ENCODE measurements around the gene BLOC1S1. TPM values are rescaled to one million over a fixed set of nuclear protein-coding genes. Genes with fewer than 3 reads are reported as not detected.

The BLOC1S1 gene
- polyA plus RNA-seq, 2 of the 4 experiments (the other 2 are of a cell fraction): 112 to 138 TPM

GRCh38 chr12:55687746-55688145, 28.1 kb upstream of the BLOC1S1 start:
- CTCF ChIA-PET: interaction anchor here (0.7 kb wide), 1 partner anchor 307 kb away, joined by 3 read pairs; no protein-coding TSS in a partner anchor
- POLR2A ChIA-PET: no interaction called here

More at GRCh38 chr12:55687746-55688145, 28.1 kb upstream of the BLOC1S1 start:
- FAIRE-seq (no peak), ATAC-seq (no peak), DNase-seq (ENCODE audit: low read depth in 1 of 2, low spot score in 1 of 2) (no peak)
- Histone ChIP-seq H3K4me2 (no peak overlapping the region), H3K9me3 (no peaks in the 10 kb centered on the region), H3K4me3 (no peak overlapping the region), H3K4me1 (peaks cover 3% of the 10 kb centered on the region; the same call in 2 of the 3 replicates), H3K27ac (no peak overlapping the region)
- no peak for TF ChIP-seq KDM1A (IDR thresholded peaks at IDR 0.05; ENCODE audit: low read depth)
- TF ChIP-seq USF2 (IDR thresholded peaks at IDR 0.05): no peak
- no peak for TF ChIP-seq E2F6 (IDR thresholded peaks at IDR 0.05; ENCODE audit: borderline replicate concordance, low read depth)
- TF ChIP-seq HOXB13 (CRISPR knock-in tag; IDR thresholded peaks at IDR 0.05; ENCODE audit: low read depth): no peak
- TF ChIP-seq CHD4 (IDR thresholded peaks at IDR 0.05; ENCODE audit: borderline replicate concordance): no peak
- no peak for TF ChIP-seq ZFP36 (IDR thresholded peaks at IDR 0.05; ENCODE audit: borderline replicate concordance, partially characterized antibody)
- no peak for TF ChIP-seq RCOR1 (IDR thresholded peaks at IDR 0.05; ENCODE audit: low read depth, low read length)
- TF ChIP-seq HOXA7 (CRISPR knock-in tag; IDR thresholded peaks at IDR 0.05): no peak
- no peak for TF ChIP-seq SREBF2 (IDR thresholded peaks at IDR 0.05)
- TF ChIP-seq EHMT2 (IDR thresholded peaks at IDR 0.05; ENCODE audit: low read depth): no peak
- TF ChIP-seq RFX5 (IDR thresholded peaks at IDR 0.05): no peak
- TF ChIP-seq FOXS1 (CRISPR knock-in tag; IDR thresholded peaks at IDR 0.05): no peak
- no peak for TF ChIP-seq TFCP2L1 (CRISPR knock-in tag; IDR thresholded peaks at IDR 0.05)
- no peak for TF ChIP-seq ELK1 (IDR thresholded peaks at IDR 0.05; ENCODE audit: low read depth, low read length)
- TF ChIP-seq FOSL2 (IDR thresholded peaks at IDR 0.05): no peak
- TF ChIP-seq FOSL2 (CRISPR knock-in tag; IDR thresholded peaks at IDR 0.05): no peak
- no peak for TF ChIP-seq NR3C1 (IDR thresholded peaks at IDR 0.05)
- TF ChIP-seq REST (IDR thresholded peaks at IDR 0.05): no peak
- no peak for TF ChIP-seq RAD21 (conservative IDR thresholded peaks at IDR 0.05 in 1 of 2, IDR thresholded peaks at IDR 0.05 in 1 of 2)
- no peak for TF ChIP-seq HEYL (CRISPR knock-in tag; IDR thresholded peaks at IDR 0.05)

All from A549 (cell line).